Measurements from ENCODE around the gene JAM3. TPM values are rescaled to one million over a fixed set of nuclear protein-coding genes. Genes with fewer than 3 reads are reported as not detected.
A peak's percentile ranks its signal among the peaks of the same experiment; 100 is the strongest.

JAM3 gene
- total and polyA plus RNA-seq, 2 of the 13 experiments (the other 11 are each of a cell fraction or from before 2014, with no cell fraction given): 0.98 to 2.8 TPM

DNA sequence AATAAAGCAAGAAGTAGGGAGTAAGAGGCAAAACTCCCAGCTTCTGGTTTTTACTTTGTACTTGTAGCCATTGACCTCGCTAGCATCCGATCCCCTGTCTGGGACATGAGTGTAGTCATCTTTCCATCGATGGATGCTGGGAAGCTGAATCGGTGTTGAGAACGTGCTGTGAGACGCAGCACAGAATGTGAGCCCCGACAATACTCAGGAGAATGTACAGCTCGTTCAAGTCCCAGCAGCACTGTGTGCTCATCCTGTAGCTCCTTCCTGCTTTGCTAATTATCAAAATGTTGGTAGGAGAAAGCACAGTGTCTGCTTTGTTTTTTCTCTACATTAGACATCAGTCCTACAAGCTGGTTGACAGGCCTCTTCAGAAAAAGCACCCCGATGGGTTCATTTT, 56.6 kb downstream of the JAM3 start (continued):
- TF ChIP-seq, protein P1, sequence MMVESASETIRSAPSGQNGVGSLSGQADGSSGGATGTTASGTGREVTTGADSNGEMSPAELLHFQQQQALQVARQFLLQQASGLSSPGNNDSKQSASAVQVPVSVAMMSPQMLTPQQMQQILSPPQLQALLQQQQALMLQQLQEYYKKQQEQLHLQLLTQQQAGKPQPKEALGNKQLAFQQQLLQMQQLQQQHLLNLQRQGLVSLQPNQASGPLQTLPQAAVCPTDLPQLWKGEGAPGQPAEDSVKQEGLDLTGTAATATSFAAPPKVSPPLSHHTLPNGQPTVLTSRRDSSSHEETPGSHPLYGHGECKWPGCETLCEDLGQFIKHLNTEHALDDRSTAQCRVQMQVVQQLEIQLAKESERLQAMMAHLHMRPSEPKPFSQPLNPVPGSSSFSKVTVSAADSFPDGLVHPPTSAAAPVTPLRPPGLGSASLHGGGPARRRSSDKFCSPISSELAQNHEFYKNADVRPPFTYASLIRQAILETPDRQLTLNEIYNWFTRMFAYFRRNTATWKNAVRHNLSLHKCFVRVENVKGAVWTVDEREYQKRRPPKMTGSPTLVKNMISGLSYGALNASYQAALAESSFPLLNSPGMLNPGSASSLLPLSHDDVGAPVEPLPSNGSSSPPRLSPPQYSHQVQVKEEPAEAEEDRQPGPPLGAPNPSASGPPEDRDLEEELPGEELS (CRISPR knock-in tag; IDR thresholded peaks at IDR 0.05): no peak

DNA sequence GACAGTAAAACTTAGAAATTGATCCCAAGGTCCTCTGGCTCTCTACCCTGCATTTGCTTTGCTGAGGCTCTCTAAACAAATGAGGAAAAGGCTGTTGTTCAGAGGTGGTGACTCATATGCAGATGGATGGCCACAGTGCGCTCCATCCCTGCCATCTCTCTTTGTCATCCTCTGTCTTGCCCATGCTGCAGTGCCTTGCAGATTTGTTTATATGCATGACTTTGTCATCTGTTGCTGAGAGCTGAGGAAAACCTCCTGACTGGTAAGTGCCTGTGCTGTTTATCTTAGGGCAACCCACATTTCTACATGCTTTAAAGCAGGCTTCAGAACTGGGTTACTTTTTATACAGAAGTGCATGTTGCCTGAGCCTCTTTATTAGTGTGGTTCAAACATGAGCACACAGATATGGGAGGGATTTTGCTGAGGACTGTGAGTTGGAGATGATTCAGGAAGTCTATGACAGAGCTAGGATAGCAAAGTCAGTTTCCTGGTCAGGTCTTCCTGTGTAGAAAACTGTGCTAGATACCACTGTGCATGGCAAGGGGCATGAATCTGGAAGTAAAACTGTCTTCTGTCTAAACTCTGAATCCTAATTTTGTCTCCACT, 57.4 kb downstream of the JAM3 start:
- 46% methylated on average over 1 of the region's 1 CpG for whole genome bisulfite sequencing (ENCODE audit: low lambda C conversion rate)
- in situ Hi-C loops (cut with HindIII; ENCODE audit: extremely low pct_ligation_motif_present, low pct_unique_long_range_greater_than_20kb): no loop called here

DNA sequence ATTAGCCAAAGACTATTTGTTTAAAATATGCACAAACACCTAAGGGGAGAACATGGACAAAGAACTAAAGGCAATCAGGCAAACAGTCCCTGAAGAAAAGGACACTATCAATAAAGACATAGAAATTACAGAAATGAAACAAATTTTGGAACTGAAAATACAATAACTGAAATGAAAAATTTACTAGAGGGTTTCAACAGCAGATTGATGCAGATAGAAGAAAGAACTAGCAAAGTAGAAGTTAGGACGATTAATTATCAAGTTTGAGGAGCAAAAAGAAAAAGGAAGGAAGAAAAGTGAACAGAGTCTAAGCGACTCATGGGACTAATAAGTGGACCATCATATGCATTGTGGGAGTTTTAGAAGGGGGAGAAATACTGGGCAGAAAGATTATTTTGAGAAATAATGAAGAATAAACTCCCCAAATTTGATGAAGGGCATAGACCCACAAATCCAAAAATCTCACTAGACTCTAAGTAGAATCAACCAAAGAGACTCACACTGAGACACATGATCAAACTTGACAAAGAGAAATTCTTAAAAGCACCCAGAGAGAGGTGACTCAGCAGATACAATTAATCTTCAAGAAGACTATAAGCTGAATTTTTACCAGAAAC, 62.9 kb downstream of the JAM3 start:
- no peak overlapping the region for H2AFZ ChIP-seq (ENCODE audit: low read length)
- no peak for ATAC-seq
- FAIRE-seq: no peak
- H3K9ac ChIP-seq (ENCODE audit: insufficient read depth, low read depth, low read length): no peak overlapping the region
- DNase-seq (ENCODE audit: low spot score): no peak
- H3K9me3 ChIP-seq (ENCODE audit: low read length): peaks cover 9% of the 10 kb centered on the region; the same call in 1 of the 2 replicates
- H3K27ac ChIP-seq (ENCODE audit: extremely low read length, insufficient read depth, low read length): no peak overlapping the region
- no peaks in the 10 kb centered on the region for H3K27me3 ChIP-seq (ENCODE audit: control insufficient read depth in 1 of 2, insufficient read depth in 2 of 2, low read length in 2 of 2)
- H3K4me2 ChIP-seq (ENCODE audit: low read depth, low read length): no peak overlapping the region
- no TSS peak for BruUV-seq (replicated peaks)
- CTCF ChIA-PET (ENCODE audit: low intra/inter-chr PET ratio, low total read pairs): no interaction called here
- in situ Hi-C loops (cut with HindIII; ENCODE audit: extremely low pct_ligation_motif_present, low pct_unique_long_range_greater_than_20kb) (no loop called here), intact Hi-C loops (cut with micrococcal nuclease; ENCODE audit: unreplicated experiment) (no loop called here)
- no peaks in the 10 kb centered on the region for H3K36me3 ChIP-seq (replicated peaks in 1 of 2; ENCODE audit: control insufficient read depth in 1 of 2, insufficient read depth in 2 of 2, low read length in 2 of 2)
- TF ChIP-seq ZNF20 (CRISPR knock-in tag; IDR thresholded peaks at IDR 0.05): no peak
- peak; percentile 88 for TF ChIP-seq ZNF160 (CRISPR knock-in tag; IDR thresholded peaks at IDR 0.05)
- no peaks in the 10 kb centered on the region for H4K20me1 ChIP-seq (ENCODE audit: insufficient read depth, low read length)
- WGBS (ENCODE audit: low lambda C conversion rate): 3% methylated on average over 2 of the region's 2 CpGs
- POLR2A ChIA-PET: no interaction called here
- H3K4me1 ChIP-seq (ENCODE audit: insufficient read depth, low read length): no peaks in the 10 kb centered on the region
- H3K4me3 ChIP-seq (replicated peaks in 1 of 3; ENCODE audit: insufficient read depth in 1 of 3, low read depth in 2 of 3, low read length in 3 of 3): no peak overlapping the region
- no peaks in the 10 kb centered on the region for H3K79me2 ChIP-seq (ENCODE audit: insufficient read depth, low read length)

More for the DNA sequence above, 57.4 kb downstream of the JAM3 start:
- no peak overlapping the region for H3K4me2 ChIP-seq (ENCODE audit: low read depth, low read length)
- no peak overlapping the region for H2AFZ ChIP-seq (ENCODE audit: low read length)
- H3K9me3 ChIP-seq (ENCODE audit: low read length): peaks cover 2% of the 10 kb centered on the region; the same call in 1 of the 2 replicates
- ATAC-seq: no peak; the same call in 2 of the 3 replicates
- H3K4me1 ChIP-seq (ENCODE audit: insufficient read depth, low read length): no peaks in the 10 kb centered on the region
- H3K27me3 ChIP-seq (ENCODE audit: control insufficient read depth in 1 of 2, insufficient read depth in 2 of 2, low read length in 2 of 2): peaks cover 1 to 20% of the 10 kb centered on the region in 2 experiments; a peak in 3 of 5 replicates
- POLR2A ChIA-PET: no interaction called here
- DNase-seq (ENCODE audit: low spot score): no peak
- H3K27ac ChIP-seq (ENCODE audit: extremely low read length, insufficient read depth, low read length): no peak overlapping the region
- BruUV-seq (replicated peaks): no TSS peak
- H3K36me3 ChIP-seq (replicated peaks in 1 of 2; ENCODE audit: control insufficient read depth in 1 of 2, insufficient read depth in 2 of 2, low read length in 2 of 2): no peaks in the 10 kb centered on the region
- intact Hi-C loops (cut with micrococcal nuclease; ENCODE audit: unreplicated experiment): no loop called here
- no peaks in the 10 kb centered on the region for H3K79me2 ChIP-seq (ENCODE audit: insufficient read depth, low read length)
- TF ChIP-seq RFX5 (IDR thresholded peaks at IDR 0.05; ENCODE audit: low read depth, low read length): peak; percentile 79
- TF ChIP-seq FOSL2 (CRISPR knock-in tag; IDR thresholded peaks at IDR 0.05): peak; percentile 52
- TF ChIP-seq ZBTB21 (CRISPR knock-in tag; IDR thresholded peaks at IDR 0.05): no peak
- no peak overlapping the region for H3K4me3 ChIP-seq (replicated peaks in 1 of 3; ENCODE audit: insufficient read depth in 1 of 3, low read depth in 2 of 3, low read length in 3 of 3)
- H3K9ac ChIP-seq (ENCODE audit: insufficient read depth, low read depth, low read length): no peak overlapping the region
- CTCF ChIA-PET (ENCODE audit: low intra/inter-chr PET ratio, low total read pairs): no interaction called here
- no peak for FAIRE-seq
- no peaks in the 10 kb centered on the region for H4K20me1 ChIP-seq (ENCODE audit: insufficient read depth, low read length)
